SK-N-MC (cell line): ENCODE data around the gene TMEM63A.
A peak's percentile ranks its signal among the peaks of the same experiment; 100 is the strongest.
"Not testable (repeated sequence)": the region's sequence is repeated elsewhere in the genome, so short reads cannot be mapped to it uniquely, and the experiment has no call there.

Experiments
- DNase-seq: peaks from one replicate; pipeline ENCODE4 v3.0.0-alpha.2; 2011; ENCODE audit warnings: low read depth, low spot score
- H3K27ac ChIP-seq: fragments of 200-600 bp; sonication (generic); 2 replicates; pipeline ENCODE4 v1.5.1; 2016; ENCODE audit warnings: mixed run types
- H3K36me3 ChIP-seq: fragments of 200-600 bp; sonication (generic); 2 replicates; pipeline ENCODE4 v1.6.1; 2017; ENCODE audit warnings: antibody characterized with exemption, low read length, mixed read lengths; ENCODE audit not compliant: insufficient read depth
- H3K4me3 ChIP-seq: fragments of 200-600 bp; sonication (generic); 2 replicates; pipeline ENCODE4 v1.5.1; 2016
- H3K9ac ChIP-seq: fragments of 200-600 bp; sonication (generic); 2 replicates; pipeline ENCODE4 v1.8.0; 2017; ENCODE audit warnings: mixed run types, mixed read lengths; ENCODE audit not compliant: insufficient read length
- H3K9me3 ChIP-seq: fragments of 200-600 bp; sonication (generic); 2 replicates; pipeline ENCODE4 v1.6.1; 2017; ENCODE audit warnings: low read depth, mild to moderate bottlenecking, antibody characterized with exemption, low read length, moderate library complexity, mixed read lengths
- EZH2 ChIP-seq: fragments of 200-600 bp; sonication (generic); IDR thresholded peaks from one replicate; pipeline ENCODE4 v1.6.1; 2017; ENCODE audit warnings: antibody characterized with exemption
- FOXP2 ChIP-seq: optimal IDR thresholded peaks from 2 replicates; pipeline ENCODE3; 2011; ENCODE audit warnings: mild to moderate bottlenecking, moderate library complexity; ENCODE audit not compliant: insufficient read depth; ENCODE audit errors: extremely low read length, control extremely low read depth
- POLR2AphosphoS5 ChIP-seq: IDR thresholded peaks from 2 replicates; pipeline ENCODE4 v1.6.1; 2012; ENCODE audit warnings: mild to moderate bottlenecking, low read depth, low read length, borderline replicate concordance

Gene TMEM63A

DNA sequence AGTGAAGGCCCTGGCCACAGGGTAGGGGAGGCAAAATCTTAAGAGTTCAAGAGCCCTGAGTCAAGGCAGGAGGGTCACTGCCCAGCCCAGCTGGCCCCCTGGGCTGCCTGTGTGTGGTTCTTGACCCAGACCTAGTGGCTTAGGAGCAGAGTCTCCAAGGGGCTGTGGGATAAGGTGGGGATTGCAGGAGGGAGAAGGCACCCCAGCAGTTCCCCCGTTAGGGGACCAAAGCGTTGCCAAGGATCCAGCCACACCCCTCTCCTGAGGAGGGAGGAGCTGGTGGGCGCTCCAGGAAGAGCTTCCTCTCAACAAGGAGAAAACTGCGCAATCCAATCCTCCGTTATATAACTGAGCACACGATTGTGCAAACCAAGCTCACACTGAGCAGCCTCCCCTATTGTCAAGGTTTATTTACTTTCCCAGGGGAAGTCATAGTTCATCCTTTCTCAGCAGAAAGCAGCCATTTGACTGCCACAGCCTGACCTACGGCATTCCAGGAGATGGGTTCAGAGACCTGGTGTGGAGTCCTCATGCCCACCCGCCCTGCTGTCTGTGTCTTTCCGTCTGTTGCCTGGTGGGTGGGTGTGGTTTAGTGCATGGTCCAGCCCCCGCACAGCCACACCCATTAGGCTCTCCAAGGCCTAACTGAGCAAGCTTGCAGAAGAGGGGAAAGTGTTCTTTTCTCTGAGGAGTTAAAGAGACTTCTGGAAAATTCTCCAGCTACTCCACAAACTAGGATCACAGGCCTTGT, 68.8 kb downstream of the TMEM63A start:
- DNase-seq, result peak; percentile 70
- Histone ChIP-seq H3K4me3 (peak overlapping the region; percentile 80), H3K9me3 (no peaks in the 10 kb centered on the region), H3K27ac (peak overlapping the region; percentile 78), H3K36me3 (no peaks in the 10 kb centered on the region), H3K9ac (peak overlapping the region; percentile 54)
- TF ChIP-seq FOXP2, result no peak
- TF ChIP-seq EZH2, result no peak
- peak; percentile 56; the same call in 1 of the 2 replicates for TF ChIP-seq POLR2AphosphoS5

DNA sequence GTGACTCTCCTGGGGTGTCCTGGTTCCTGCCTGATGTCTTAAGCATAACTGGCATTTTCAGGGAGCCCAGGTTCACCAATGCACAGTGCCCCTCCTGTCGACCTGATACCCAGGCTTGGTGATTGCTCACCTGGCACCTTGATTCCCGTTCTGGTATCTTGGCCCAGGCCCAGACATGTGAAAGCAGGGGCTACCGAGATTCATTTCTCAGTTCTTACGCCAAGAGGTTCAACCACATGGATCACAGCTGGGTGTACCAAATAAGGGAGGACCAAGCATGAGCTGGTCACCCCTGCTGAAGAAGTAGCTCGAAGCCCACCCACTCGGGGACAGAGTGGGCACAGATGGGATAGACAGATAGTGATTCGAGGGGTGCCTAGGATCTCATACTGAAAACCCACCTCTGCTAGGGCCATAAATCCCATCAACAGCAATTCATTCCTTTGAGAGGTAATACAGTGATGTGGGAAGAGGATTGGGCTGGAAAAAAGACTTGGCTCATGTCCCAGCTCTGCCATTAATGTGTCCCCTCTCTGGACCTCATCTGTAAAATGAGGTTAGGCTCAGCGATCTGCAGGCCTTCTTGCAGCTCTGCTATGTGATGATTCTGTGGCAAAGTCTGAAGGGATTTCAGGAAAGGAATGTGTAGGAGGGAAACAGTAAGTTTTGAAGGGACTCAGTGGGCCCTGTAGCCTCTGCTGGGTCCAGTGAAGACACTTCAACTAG, 69.5 kb downstream of the TMEM63A start:
- TF ChIP-seq EZH2 (no peak), FOXP2 (no peak), POLR2AphosphoS5 (no peak)
- H3K9me3 ChIP-seq, result no peaks in the 10 kb centered on the region
- no peaks in the 10 kb centered on the region for H3K36me3 ChIP-seq
- H3K27ac ChIP-seq, result peak overlapping the region; percentile 78; the same call in 1 of the 2 replicates
- no peak overlapping the region for H3K9ac ChIP-seq
- DNase-seq, result no peak
- peak overlapping the region; percentile 80; the same call in 1 of the 2 replicates for H3K4me3 ChIP-seq

DNA sequence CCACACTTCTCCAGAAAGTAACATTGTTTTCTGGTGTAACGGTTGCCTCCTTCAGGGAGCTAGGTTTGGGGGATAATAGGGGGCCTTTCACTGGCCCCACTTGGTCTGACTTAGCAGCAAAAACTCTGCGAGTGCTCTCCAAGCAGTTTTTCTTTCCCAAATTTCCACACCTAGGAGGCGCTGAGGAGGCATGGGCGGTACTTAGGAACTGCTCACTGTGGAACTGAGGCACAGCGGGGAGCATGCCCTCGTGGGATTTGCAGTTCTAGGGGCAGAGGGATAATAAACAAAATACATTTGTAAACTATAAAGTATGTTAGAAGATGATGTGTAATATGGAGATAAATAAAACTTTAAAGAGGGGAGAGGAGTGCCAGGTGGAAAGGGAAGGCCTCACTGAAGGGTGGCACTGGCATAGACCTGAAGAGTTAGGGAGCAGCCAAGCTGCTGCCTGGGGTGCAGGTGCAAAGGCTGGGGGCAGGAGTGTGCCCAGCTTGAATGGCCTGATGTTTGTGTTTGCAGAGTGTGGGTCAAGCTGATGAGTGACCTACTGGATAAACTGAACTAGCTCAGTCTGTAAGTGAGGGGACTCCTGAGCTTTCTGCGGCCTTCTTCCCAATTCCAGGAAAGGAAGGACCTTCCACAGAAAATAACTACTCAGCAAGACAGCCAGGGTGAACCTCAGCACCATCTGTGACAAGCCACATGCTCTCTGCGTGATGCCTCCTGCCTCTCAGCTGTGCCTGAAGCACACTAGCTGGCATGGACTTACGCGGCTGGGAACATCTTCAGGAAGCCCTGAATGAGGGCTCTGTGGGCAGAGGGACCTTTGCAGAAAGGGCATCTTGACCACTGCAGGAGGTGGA, 70.3 kb downstream of the TMEM63A start:
- Histone ChIP-seq H3K9me3 (no peaks in the 10 kb centered on the region), H3K9ac (no peak overlapping the region), H3K36me3 (no peaks in the 10 kb centered on the region), H3K27ac (no peak overlapping the region), H3K4me3 (no peak overlapping the region)
- no peak for TF ChIP-seq FOXP2
- no peak for TF ChIP-seq EZH2
- no peak for TF ChIP-seq POLR2AphosphoS5
- no peak for DNase-seq

DNA sequence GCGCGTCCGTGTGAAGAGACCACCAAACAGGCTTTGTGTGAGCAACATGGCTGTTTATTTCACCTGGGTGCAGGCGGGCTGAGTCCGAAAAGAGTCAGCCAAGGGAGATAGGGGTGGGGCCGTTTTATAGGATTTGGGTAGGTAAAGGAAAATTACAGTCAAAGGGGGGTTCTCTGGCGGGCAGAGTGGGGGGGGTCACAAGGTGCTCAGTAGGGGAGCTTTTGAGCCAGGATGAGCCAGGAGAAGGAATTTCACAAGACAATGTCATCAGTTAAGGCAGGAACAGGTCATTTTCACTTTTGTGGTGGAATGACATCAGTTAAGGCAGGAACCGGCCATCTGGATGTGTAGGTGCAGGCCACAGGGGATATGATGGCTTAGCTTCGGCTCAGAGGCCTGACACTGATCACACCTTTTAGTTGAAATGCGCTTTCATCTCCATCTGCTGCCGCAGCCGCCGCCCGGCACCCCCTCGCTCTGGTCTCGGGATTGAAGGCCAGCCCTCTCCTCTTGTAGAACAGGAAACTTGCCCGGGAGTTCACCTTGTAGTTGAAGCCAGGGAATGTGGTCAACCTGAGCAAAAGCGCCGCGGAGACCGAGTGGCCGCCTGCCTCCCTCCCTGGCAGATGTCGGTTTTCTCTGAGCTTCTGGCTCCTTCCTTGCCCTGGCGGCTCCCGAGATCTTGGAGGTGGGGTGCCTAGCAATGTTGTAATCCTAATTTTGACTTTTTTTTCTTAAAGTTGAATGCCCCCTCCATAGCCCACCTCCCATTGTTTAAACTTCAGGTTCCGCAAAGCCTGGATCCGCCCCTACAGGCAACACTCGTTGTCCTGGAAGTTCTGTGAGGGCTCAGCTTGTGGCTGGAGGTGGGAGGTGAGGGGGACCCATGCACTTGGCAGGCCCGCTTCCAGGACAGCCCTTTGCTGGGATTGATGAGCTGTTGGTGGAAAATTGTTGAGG, 71.3 kb downstream of the TMEM63A start:
- DNase-seq, H3K36me3 ChIP-seq, H3K27ac ChIP-seq, H3K9me3 ChIP-seq: not testable (repeated sequence)
- Histone ChIP-seq H3K9ac (peak overlapping the region; percentile 54), H3K4me3 (peak overlapping the region; percentile 78)

DNA sequence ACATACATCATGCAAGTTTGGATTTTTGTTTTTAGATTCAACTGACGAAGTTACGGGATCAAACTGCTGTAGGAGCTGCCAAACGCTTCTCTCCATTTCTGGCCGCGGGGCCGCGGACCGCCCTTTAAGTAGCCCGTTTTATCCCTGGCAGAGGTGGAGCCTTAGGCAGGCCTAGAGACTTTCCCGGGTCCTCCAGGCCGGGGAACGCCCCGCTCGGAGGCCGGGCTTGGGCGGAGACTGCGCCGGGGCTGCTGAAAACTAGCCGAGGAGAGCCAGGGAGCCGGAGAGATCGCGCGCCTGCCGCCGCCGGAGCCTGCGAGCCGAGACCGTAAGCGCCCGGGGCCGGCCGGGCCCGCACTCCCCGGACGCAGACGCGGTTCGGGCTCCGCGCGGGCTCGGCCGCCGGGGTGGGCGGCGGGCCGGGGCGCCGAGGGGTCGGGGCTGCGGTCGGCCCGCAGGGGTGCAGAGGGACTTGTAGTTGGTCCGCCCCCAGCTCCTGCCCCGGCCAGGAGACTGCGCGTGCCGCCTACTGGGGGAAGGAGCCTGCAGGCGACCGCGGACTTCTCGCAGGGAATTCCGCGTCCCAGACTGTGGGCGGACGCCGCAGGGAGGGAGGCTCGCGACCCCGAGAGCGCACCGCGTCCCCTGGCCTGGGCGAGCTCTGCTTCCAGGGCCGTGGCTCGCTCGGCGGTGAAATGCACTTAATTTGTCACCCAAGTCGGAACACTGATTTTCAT, 72.2 kb downstream of the TMEM63A start, which contains the start of gene EPHX1:
EPHX1 (plus strand) TSS at position 283 of the 737 bp plus-strand sequence. CDS start 18,606 bp downstream, outside the sequence.
- Histone ChIP-seq H3K4me3 (peak within 1 kb of the TSS; percentile 78), H3K27ac (no peak within 1 kb of the TSS), H3K36me3 (no peaks in the 10 kb centered on the region), H3K9ac (peak within 1 kb of the TSS; percentile 54), H3K9me3 (no peaks in the 10 kb centered on the region)
- TF ChIP-seq EZH2 (no peak), POLR2AphosphoS5 (peak; percentile 71; the same call in 1 of the 2 replicates), FOXP2 (no peak)
- no peak for DNase-seq

DNA sequence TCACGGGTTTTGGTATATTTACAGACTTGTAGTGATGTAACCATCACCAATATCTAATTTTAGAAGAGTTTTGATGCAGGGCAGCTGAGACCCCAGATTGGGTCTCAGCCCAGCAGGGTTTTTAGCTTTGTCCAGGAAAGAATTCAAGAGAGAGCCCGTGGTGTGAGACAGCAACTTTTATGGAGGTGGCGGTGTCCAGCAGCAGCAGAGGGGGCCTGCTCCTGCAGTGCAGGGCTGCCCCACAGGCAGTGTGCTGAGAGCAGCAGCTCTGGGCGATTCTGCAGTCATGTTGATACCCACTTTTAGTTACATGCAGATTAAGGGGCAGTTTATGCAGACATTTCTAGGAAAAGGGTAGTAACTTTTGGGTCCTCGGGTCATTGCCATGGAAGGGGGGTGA, 74.0 kb downstream of the TMEM63A start:
- H3K9ac ChIP-seq, result no peak overlapping the region
- H3K27ac ChIP-seq, result no peak overlapping the region
- no peak for DNase-seq
- no peaks in the 10 kb centered on the region for H3K9me3 ChIP-seq
- H3K36me3 ChIP-seq, result no peaks in the 10 kb centered on the region
- H3K4me3 ChIP-seq, result no peak overlapping the region
- TF ChIP-seq POLR2AphosphoS5, result no peak
- TF ChIP-seq FOXP2, result no peak
- TF ChIP-seq EZH2, result no peak

DNA sequence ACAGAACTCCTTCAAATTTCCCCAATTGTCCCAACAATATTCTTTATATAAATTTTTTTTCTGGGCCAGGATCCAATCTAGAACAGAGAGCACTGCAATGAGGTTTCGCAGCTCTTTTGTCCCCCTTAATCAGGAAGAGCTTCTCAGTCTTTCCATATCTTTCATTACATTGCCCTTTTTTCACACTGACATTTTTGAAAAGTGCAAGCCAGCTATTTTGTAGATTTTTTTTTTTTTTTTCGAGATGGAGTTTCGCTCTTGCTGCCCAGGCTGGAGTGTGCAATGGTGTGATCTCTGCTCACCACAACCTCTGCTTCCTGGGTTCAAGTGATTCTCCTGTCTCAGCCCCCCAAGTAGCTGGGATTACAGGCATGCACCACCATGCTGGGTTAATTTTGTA, 75.4 kb downstream of the TMEM63A start:
- not testable (repeated sequence) for H3K9me3 ChIP-seq

More for the DNA sequence above, 75.4 kb downstream of the TMEM63A start:
- not testable (repeated sequence) for H3K36me3 ChIP-seq, DNase-seq, H3K27ac ChIP-seq, H3K9ac ChIP-seq, H3K4me3 ChIP-seq
